RWPE2 (cell line): Measurements from ENCODE around the gene RAPGEF4.

ENCODE experiments used
- ATAC-seq: fragments of 200-7000 bp; cut with Tn5 transposase; 3 replicates; pipeline ENCODE4 v1.9.1; 2021; ENCODE audit warnings: low read depth
- DNase-seq: peaks from one replicate; pipeline ENCODE4 v3.0.0-alpha.2; 2020; ENCODE audit warnings: low spot score
- H3K27ac ChIP-seq: fragments of 450-650 bp; 2 replicates; pipeline ENCODE4 v1.5.1; 2017; ENCODE audit warnings: mild to moderate bottlenecking; ENCODE audit not compliant: poor library complexity, severe bottlenecking
- H3K27me3 ChIP-seq: fragments of 250-450 bp; sonication (Bioruptor Pico); 2 replicates; pipeline ENCODE4 v1.5.1; 2021; ENCODE audit warnings: mild to moderate bottlenecking, moderate library complexity; ENCODE audit not compliant: insufficient read depth, poor library complexity, severe bottlenecking
- H3K36me3 ChIP-seq: fragments of 250-450 bp; sonication (Bioruptor Pico); 2 replicates; pipeline ENCODE4 v1.5.1; 2020; ENCODE audit warnings: low read depth, mild to moderate bottlenecking, moderate library complexity
- H3K4me1 ChIP-seq: fragments of 250-450 bp; sonication (Bioruptor Pico); 2 replicates; pipeline ENCODE4 v1.5.1; 2021; ENCODE audit warnings: mild to moderate bottlenecking, moderate library complexity; ENCODE audit not compliant: insufficient read depth, poor library complexity, severe bottlenecking
- H3K4me3 ChIP-seq: fragments of 250-450 bp; sonication (Bioruptor Pico); 2 replicates; pipeline ENCODE4 v1.5.1; 2021; ENCODE audit warnings: mild to moderate bottlenecking, moderate library complexity; ENCODE audit not compliant: severe bottlenecking
- H3K9me3 ChIP-seq: fragments of 250-450 bp; sonication (Bioruptor Pico); 2 replicates; pipeline ENCODE4 v1.5.1; 2021; ENCODE audit warnings: mild to moderate bottlenecking, moderate library complexity; ENCODE audit not compliant: severe bottlenecking
- TF ChIP-seq, protein P1 (sequence below): fragments of 450-650 bp; IDR thresholded peaks from one replicate; pipeline ENCODE4 v1.5.1; 2017; ENCODE audit warnings: mild to moderate bottlenecking, moderate library complexity; ENCODE audit not compliant: poor library complexity, severe bottlenecking

The RAPGEF4 gene

GRCh38 chr2:172768401-172768800, 32.8 kb downstream of the RAPGEF4 start:
- Histone ChIP-seq H3K4me1 (no peaks in the 10 kb centered on the region), H3K27ac (no peak overlapping the region), H3K4me3 (no peak overlapping the region), H3K9me3 (no peaks in the 10 kb centered on the region), H3K36me3 (no peaks in the 10 kb centered on the region), H3K27me3 (no peaks in the 10 kb centered on the region)
- DNase-seq (no peak), ATAC-seq (no peak)
- TF ChIP-seq, protein P1, sequence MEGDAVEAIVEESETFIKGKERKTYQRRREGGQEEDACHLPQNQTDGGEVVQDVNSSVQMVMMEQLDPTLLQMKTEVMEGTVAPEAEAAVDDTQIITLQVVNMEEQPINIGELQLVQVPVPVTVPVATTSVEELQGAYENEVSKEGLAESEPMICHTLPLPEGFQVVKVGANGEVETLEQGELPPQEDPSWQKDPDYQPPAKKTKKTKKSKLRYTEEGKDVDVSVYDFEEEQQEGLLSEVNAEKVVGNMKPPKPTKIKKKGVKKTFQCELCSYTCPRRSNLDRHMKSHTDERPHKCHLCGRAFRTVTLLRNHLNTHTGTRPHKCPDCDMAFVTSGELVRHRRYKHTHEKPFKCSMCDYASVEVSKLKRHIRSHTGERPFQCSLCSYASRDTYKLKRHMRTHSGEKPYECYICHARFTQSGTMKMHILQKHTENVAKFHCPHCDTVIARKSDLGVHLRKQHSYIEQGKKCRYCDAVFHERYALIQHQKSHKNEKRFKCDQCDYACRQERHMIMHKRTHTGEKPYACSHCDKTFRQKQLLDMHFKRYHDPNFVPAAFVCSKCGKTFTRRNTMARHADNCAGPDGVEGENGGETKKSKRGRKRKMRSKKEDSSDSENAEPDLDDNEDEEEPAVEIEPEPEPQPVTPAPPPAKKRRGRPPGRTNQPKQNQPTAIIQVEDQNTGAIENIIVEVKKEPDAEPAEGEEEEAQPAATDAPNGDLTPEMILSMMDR = no peak

DNA sequence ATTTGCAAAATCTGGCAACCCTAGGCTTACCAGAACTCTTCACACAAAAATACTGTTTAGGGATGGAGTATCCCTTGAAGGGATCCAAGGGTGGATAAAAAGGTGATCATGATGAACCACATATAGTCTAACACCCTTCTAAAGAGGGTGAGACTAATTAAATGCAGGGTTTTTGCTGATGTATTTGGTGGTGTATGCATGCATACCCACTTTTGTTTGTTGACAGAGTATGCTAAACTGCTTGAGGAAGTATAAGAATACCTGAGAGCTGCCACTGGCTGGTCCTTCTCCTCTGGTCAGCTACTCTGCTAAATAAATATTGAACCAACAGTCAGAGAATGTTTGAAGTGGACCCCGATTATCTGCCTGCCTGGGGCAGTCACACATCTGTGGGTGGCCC, 34.2 kb downstream of the RAPGEF4 start:
- ATAC-seq (no peak), DNase-seq (no peak)
- no peaks in the 10 kb centered on the region for H3K9me3 ChIP-seq
- no peaks in the 10 kb centered on the region for H3K4me1 ChIP-seq
- no peak overlapping the region for H3K27ac ChIP-seq
- no peak overlapping the region for H3K4me3 ChIP-seq
- H3K36me3 ChIP-seq = no peaks in the 10 kb centered on the region
- TF ChIP-seq, protein P1 = no peak
- H3K27me3 ChIP-seq = no peaks in the 10 kb centered on the region

DNA sequence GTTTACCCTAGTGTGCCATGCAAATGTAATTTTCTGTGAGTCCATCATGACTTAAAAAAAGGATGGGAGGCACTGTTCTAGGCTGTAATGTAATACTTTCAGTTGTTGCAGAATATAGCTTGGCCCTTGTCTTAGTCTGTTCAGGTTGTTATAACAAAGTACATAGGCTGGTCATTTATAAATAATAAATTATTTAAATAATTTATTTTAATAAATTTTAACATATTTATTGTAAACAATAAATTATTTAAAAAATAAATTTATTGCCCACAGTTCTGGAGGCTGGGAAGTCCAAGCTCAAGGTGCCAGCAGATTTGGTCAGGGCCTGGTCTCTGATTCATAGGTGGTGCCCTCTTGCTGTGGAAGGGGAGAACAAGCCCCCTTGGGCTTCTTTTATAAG, 35.2 kb downstream of the RAPGEF4 start:
- Histone ChIP-seq H3K27me3 (no peaks in the 10 kb centered on the region), H3K9me3 (no peaks in the 10 kb centered on the region), H3K27ac (no peak overlapping the region), H3K4me1 (no peaks in the 10 kb centered on the region), H3K4me3 (no peak overlapping the region), H3K36me3 (no peaks in the 10 kb centered on the region)
- ATAC-seq = no peak
- TF ChIP-seq, protein P1 = no peak
- DNase-seq = no peak

GRCh38 chr2:172772633-172773032, 37.0 kb downstream of the RAPGEF4 start:
- H3K9me3 ChIP-seq = no peaks in the 10 kb centered on the region
- TF ChIP-seq, protein P1 = no peak
- no peak for DNase-seq
- H3K27me3 ChIP-seq = no peaks in the 10 kb centered on the region
- H3K36me3 ChIP-seq = no peaks in the 10 kb centered on the region
- ATAC-seq = no peak
- H3K27ac ChIP-seq = no peak overlapping the region
- no peaks in the 10 kb centered on the region for H3K4me1 ChIP-seq
- no peak overlapping the region for H3K4me3 ChIP-seq

GRCh38 chr2:172774302-172774701, 38.7 kb downstream of the RAPGEF4 start:
- ATAC-seq = no peak
- Histone ChIP-seq H3K9me3 (no peaks in the 10 kb centered on the region), H3K36me3 (no peaks in the 10 kb centered on the region), H3K4me1 (no peaks in the 10 kb centered on the region), H3K27ac (no peak overlapping the region), H3K27me3 (no peaks in the 10 kb centered on the region), H3K4me3 (no peak overlapping the region)
- TF ChIP-seq, protein P1 = no peak
- no peak for DNase-seq
